ENCODE results near the gene RMI2. TPM values are rescaled to one million over a fixed set of nuclear protein-coding genes. Genes with fewer than 3 reads are reported as not detected.

Gene RMI2
- total RNA-seq, 1 donor from 2014 or later: 26.2 TPM

GRCh38 chr16:11393366-11393765 is 48.1 kb downstream of the RMI2 start:
- DNase-seq (ENCODE audit: low read depth): no peak
- no peak for TF ChIP-seq CTCF (conservative IDR thresholded peaks at IDR 0.05; ENCODE audit: low read depth, low read length)
- H3K4me3 ChIP-seq (ENCODE audit: low read depth, low read length): no peak overlapping the region

- TF ChIP-seq CTCF (conservative IDR thresholded peaks at IDR 0.05; ENCODE audit: low read depth, low read length): no peak
- DNase-seq (ENCODE audit: low read depth): no peak
- no peak overlapping the region for H3K4me3 ChIP-seq (ENCODE audit: low read depth, low read length)
Observed at GRCh38 chr16:11393861-11394592, 48.8 kb downstream of the RMI2 start.

GRCh38 chr16:11394593-11394960 is 49.3 kb downstream of the RMI2 start:
- no peak for TF ChIP-seq CTCF (conservative IDR thresholded peaks at IDR 0.05; ENCODE audit: low read depth, low read length)
- no peak overlapping the region for H3K4me3 ChIP-seq (ENCODE audit: low read depth, low read length)
- no peak for DNase-seq (ENCODE audit: low read depth)

GRCh38 chr16:11395008-11395948 is 50.0 kb downstream of the RMI2 start:
- TF ChIP-seq CTCF (conservative IDR thresholded peaks at IDR 0.05; ENCODE audit: low read depth, low read length): peak; percentile 33
- no peak for DNase-seq (ENCODE audit: low read depth)
- no peak overlapping the region for H3K4me3 ChIP-seq (ENCODE audit: low read depth, low read length)

GRCh38 chr16:11395949-11396240 is 50.6 kb downstream of the RMI2 start:
- no peak for TF ChIP-seq CTCF (conservative IDR thresholded peaks at IDR 0.05; ENCODE audit: low read depth, low read length)
- H3K4me3 ChIP-seq (ENCODE audit: low read depth, low read length): no peak overlapping the region
- DNase-seq (ENCODE audit: low read depth): no peak

GRCh38 chr16:11396241-11397048 is 51.2 kb downstream of the RMI2 start:
- DNase-seq (ENCODE audit: low read depth): no peak
- H3K4me3 ChIP-seq (ENCODE audit: low read depth, low read length): no peak overlapping the region
- TF ChIP-seq CTCF (conservative IDR thresholded peaks at IDR 0.05; ENCODE audit: low read depth, low read length): peak; percentile 97
